Smooth muscle cell (in vitro differentiated cells): ENCODE measurements around the gene CRYL1. TPM values are rescaled to one million over a fixed set of nuclear protein-coding genes. Genes with fewer than 3 reads are reported as not detected.

Source experiments
- DNase-seq: peaks from one replicate; lab custom pipeline; 2025; ENCODE audit not compliant: unreplicated experiment; lab: John Stamatoyannopoulos, UW
- H2AFZ ChIP-seq: fragments of 200-600 bp; sonication (generic); 2 replicates; pipeline ENCODE4 v1.6.0; 2016; ENCODE audit warnings: antibody characterized with exemption, low read depth, mild to moderate bottlenecking
- H3F3A ChIP-seq: fragments of 200-600 bp; sonication (generic); 2 replicates; pipeline ENCODE4 v1.6.0; 2017; ENCODE audit warnings: antibody characterized with exemption, low read depth
- H3K27ac ChIP-seq: fragments of 200-600 bp; sonication (generic); 2 replicates; pipeline ENCODE4 v1.5.1; 2016; ENCODE audit warnings: low read depth, mild to moderate bottlenecking
- H3K27me3 ChIP-seq: fragments of 200-600 bp; sonication (generic); 2 replicates; pipeline ENCODE4 v1.6.1; 2016; ENCODE audit warnings: low read depth, mild to moderate bottlenecking
- H3K36me3 ChIP-seq: fragments of 200-600 bp; sonication (generic); 2 replicates; pipeline ENCODE4 v1.5.1; 2016; ENCODE audit warnings: low read depth
- H3K4me1 ChIP-seq: fragments of 200-600 bp; sonication (generic); 2 replicates; pipeline ENCODE4 v1.5.1; 2016; ENCODE audit warnings: low read depth
- H3K4me2 ChIP-seq: fragments of 200-600 bp; sonication (generic); 2 replicates; pipeline ENCODE4 v1.6.0; 2016; ENCODE audit warnings: mild to moderate bottlenecking
- H3K4me3 ChIP-seq: fragments of 200-600 bp; sonication (generic); 2 replicates; pipeline ENCODE4 v1.5.1; 2016; ENCODE audit warnings: mild to moderate bottlenecking
- H3K79me2 ChIP-seq: fragments of 200-600 bp; sonication (generic); 2 replicates; pipeline ENCODE4 v1.6.0; 2016; ENCODE audit warnings: low read depth, mild to moderate bottlenecking
- H3K9ac ChIP-seq: fragments of 200-600 bp; sonication (generic); 2 replicates; pipeline ENCODE4 v1.6.0; 2016; ENCODE audit warnings: low read depth
- H3K9me3 ChIP-seq: fragments of 200-600 bp; sonication (generic); replicated peaks from 2 replicates; pipeline ENCODE4 v1.5.1; 2016; ENCODE audit warnings: low read depth
- H4K20me1 ChIP-seq: fragments of 200-600 bp; sonication (generic); 2 replicates; pipeline ENCODE4 v1.6.0; 2016; ENCODE audit warnings: low read depth
- CTCF ChIP-seq: fragments of 200-600 bp; sonication (generic); IDR thresholded peaks from 2 replicates; pipeline ENCODE4 v1.5.1; 2017; ENCODE audit warnings: borderline replicate concordance, mild to moderate bottlenecking, antibody characterized with exemption; ENCODE audit not compliant: insufficient read depth, poor library complexity, severe bottlenecking
- whole genome bisulfite sequencing: methylation state at CpG from one replicate; pipeline ENCODE4 v1.1.7; 2016; ENCODE audit warnings: low lambda C conversion rate; 5-methylcytosine and 5-hydroxymethylcytosine counted together
- polyA plus RNA-seq: library from polyadenylated mRNA; unstranded; fragments of >200 nt; fragmentation: Nextera tagmentation; extraction: Ambion mirVana; gene quantifications from 2 replicates; pipeline ENCODE4 v1.2.1, GENCODE V29; 2016
- total RNA-seq: library from RNA; depleted of rRNA; stranded (reverse); fragments of >200 nt; gene quantifications from 2 replicates; pipeline ENCODE4 v1.2.3, GENCODE V29; 2014

Gene CRYL1
- total and polyA plus RNA-seq, 2 experiments from 2014 or later, result 6.5 to 12.4 TPM

DNA sequence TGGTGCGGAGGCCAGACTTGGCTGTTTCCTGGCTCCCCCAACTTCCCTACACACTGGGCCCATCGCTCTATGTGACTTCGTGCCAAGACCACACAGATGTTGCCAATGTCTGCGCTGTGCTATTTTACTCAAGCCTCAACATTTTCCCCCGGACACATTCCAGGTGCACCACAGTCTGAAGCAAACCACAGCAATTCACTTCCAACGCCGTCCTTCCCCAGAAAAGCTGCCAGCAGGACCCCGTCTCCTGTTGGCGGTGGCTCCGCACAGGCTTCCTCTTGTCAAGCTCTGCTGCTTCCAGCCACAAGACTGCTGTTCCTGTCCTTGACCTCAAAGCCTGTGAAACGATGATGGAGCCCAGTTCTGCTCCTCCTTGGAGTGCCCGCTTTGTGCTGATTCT lies 100.7 kb downstream of the CRYL1 start:
- Histone ChIP-seq H3K4me1 (peaks cover 26% of the 10 kb centered on the region), H4K20me1 (no peaks in the 10 kb centered on the region), H3K9me3 (no peaks in the 10 kb centered on the region), H3K36me3 (no peaks in the 10 kb centered on the region), H3K4me2 (no peak overlapping the region), H3K27ac (peak overlapping the region; percentile 52), H3K9ac (no peak overlapping the region), H3K27me3 (no peaks in the 10 kb centered on the region), H2AFZ (no peak overlapping the region), H3K79me2 (no peaks in the 10 kb centered on the region), H3K4me3 (no peak overlapping the region), H3F3A (no peaks in the 10 kb centered on the region)
- no peak for DNase-seq
- TF ChIP-seq CTCF, result no peak
- WGBS, result 67% methylated on average over 12 of the region's 12 CpGs

GRCh38 chr13:20424559-20424852 lies 101.2 kb downstream of the CRYL1 start:
- H4K20me1 ChIP-seq, result peaks cover 3% of the 10 kb centered on the region
- H3K36me3 ChIP-seq, result no peaks in the 10 kb centered on the region
- no peaks in the 10 kb centered on the region for H3F3A ChIP-seq
- H3K9ac ChIP-seq, result no peak overlapping the region
- H3K9me3 ChIP-seq, result no peaks in the 10 kb centered on the region
- no peak overlapping the region for H3K4me2 ChIP-seq
- TF ChIP-seq CTCF, result no peak
- no peak overlapping the region for H3K4me3 ChIP-seq
- H3K27me3 ChIP-seq, result no peaks in the 10 kb centered on the region
- 86% methylated on average over 8 of the region's 8 CpGs for whole genome bisulfite sequencing
- H3K79me2 ChIP-seq, result no peaks in the 10 kb centered on the region
- no peak overlapping the region for H2AFZ ChIP-seq
- no peak for DNase-seq
- H3K4me1 ChIP-seq, result peaks cover 26% of the 10 kb centered on the region
- H3K27ac ChIP-seq, result no peak overlapping the region

DNA sequence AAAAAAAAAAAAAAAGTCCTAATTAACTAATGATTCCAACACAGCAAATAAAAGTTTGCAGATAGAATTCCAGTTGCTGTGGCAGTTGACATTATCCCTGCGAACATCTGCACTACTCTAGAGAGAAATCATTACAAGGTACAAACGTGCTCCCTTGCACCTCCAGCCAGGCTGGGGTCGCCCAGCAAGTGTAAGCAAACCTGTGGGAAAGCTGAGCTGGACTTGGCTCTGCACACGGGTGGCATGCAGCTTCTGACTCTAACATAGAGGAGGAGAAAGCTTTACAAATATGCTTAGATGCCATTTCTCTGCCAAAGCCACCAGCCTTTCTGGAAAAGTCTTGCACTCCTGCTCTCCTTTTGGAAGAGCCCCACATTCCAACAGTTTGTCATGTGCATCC lies 103.3 kb downstream of the CRYL1 start:
- Histone ChIP-seq H3K4me3 (no peak overlapping the region), H3K9ac (no peak overlapping the region), H3K27me3 (no peaks in the 10 kb centered on the region), H3K4me2 (no peak overlapping the region), H3K9me3 (no peaks in the 10 kb centered on the region), H2AFZ (no peak overlapping the region), H3F3A (peaks cover 7% of the 10 kb centered on the region), H4K20me1 (peaks cover 5% of the 10 kb centered on the region), H3K27ac (no peak overlapping the region), H3K4me1 (peaks cover 26% of the 10 kb centered on the region), H3K36me3 (no peaks in the 10 kb centered on the region), H3K79me2 (no peaks in the 10 kb centered on the region)
- no peak for DNase-seq
- 79% methylated on average over 4 of the region's 4 CpGs for WGBS
- no peak for TF ChIP-seq CTCF

DNA sequence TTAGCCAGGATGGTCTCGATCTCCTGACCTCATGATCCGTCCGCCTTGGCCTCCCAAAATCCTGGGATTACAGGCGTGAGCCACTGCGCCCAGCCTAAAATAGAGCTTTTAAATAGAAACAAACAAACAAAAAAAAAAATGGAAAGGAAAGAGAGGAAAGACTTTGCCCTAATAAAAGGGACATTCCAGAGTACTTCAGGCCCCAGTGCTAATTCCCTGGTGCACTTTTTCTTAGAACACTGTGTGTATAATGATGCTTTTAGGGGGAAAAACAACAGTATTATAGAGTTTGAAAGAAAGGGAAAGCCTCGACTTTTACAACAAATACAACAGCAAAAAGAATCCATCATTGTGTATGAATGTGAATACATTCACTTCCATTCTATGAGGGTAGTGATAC lies 104.7 kb downstream of the CRYL1 start:
- Histone ChIP-seq H3K9ac (no peak overlapping the region), H4K20me1 (peaks cover 5% of the 10 kb centered on the region), H3F3A (peaks cover 7% of the 10 kb centered on the region), H3K9me3 (no peaks in the 10 kb centered on the region), H3K27me3 (no peaks in the 10 kb centered on the region), H3K4me2 (no peak overlapping the region), H3K4me1 (peaks cover 17% of the 10 kb centered on the region), H2AFZ (no peak overlapping the region), H3K79me2 (no peaks in the 10 kb centered on the region), H3K36me3 (no peaks in the 10 kb centered on the region), H3K27ac (no peak overlapping the region), H3K4me3 (no peak overlapping the region)
- no peak for TF ChIP-seq CTCF
- DNase-seq, result no peak
- 74% methylated on average over 6 of the region's 6 CpGs for WGBS
